HG03196 (cell line): ENCODE results near the gene MATCAP1.

Experiments
- ATAC-seq: cut with Tn5 transposase; IDR thresholded peaks from one replicate; pipeline ENCODE4 v1.9.1; 2021; ENCODE audit not compliant: unreplicated experiment

MATCAP1 gene

DNA sequence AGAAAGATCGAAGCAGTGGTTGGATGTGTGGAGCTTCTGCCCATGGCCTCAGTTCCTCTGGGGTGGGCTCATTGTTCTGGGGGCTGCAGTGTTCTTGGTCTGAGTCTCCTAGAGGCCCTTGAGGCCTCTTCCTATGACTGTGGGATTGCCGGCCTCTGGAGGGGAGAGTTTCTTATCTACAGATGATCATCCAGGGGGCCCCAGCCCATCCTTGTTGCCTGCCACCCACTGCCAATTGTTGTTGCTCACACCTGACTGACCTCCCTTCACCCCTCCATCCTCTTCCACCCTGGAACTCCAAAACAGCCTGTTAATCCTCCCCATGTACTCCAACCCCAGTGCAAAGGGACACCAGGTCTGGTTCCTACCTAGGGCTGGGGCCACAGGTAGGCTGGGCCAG, 38.8 kb downstream of the MATCAP1 start:
- no peak for ATAC-seq

DNA sequence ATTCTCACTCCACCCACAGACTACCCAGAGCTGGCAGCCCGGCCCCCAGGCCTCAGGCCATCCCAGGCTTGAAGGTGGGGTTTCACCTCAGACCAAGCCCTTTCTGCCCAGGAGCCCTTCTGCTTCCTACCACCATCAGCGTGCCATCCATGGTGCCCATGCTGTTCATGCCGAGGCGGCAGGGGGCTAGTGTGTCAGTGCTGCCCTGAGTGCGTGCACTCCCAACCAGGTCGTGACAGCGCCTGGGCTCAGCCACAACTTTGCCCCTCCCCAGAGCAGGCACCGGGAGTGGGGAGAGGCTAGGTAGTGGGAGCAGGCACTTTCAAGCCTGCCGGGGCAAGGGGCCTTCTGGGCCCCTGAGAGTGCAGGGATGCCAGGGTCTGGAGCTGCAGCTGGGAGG, 41.4 kb downstream of the MATCAP1 start:
- ATAC-seq, result no peak

DNA sequence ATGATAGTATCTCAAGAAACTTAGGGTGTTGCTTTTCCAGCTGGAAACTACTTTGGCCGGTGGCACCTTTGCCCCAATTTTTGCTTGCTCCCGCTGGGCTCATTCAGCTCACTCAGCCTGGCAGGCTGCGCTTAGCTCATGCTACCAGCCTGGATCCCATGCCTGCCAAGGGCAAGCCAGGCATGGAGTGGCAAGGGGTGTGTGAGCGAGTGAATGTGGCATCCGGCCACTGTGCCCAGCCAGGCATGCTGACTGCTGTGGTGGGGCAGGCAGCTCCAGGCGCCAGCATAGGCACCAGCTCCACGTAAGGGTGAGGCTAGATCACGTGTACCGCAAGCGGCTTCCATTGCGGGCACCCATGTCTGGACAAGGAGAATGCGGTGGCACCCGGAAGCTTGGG, 42.4 kb downstream of the MATCAP1 start:
- ATAC-seq, result no peak

DNA sequence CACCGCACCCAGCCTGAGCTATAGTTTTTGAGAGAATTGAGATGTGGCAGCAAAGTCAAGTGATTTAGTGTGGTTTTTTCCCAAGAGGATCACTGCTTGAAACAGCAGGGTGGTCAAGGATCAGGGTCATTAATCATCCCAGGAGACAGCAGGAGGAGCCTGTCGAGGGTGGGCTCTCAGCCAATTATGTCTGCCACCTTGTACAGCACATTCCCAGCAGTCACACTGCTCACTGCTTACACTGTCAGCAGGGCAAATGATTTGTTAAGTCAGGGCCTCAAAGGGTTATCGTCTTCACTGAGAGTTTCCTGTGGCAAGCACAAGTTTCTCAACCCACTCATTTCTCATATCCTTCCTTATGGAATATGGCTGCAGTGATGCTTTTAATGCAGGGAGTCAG, 46.2 kb downstream of the MATCAP1 start:
- ATAC-seq, result no peak

DNA sequence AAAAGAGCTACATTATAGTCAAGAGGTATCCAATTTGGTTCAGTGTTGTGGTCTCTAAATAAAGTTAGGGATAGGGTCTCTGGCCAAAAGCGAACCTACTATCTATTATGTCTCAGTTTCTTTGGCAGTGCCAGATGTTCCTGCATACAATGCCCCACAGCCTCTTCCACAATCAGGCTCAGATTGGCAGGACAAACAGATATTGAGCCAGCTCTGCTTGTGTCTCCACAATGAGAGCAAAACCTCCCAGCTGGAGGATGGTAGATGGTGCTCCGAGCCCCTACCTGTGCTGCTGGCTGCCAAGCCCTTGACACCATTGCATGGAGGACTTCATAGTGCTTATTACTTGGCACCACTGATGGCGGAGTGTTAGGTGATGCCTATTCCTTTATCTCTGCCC, 54.3 kb downstream of the MATCAP1 start:
- ATAC-seq, result no peak

DNA sequence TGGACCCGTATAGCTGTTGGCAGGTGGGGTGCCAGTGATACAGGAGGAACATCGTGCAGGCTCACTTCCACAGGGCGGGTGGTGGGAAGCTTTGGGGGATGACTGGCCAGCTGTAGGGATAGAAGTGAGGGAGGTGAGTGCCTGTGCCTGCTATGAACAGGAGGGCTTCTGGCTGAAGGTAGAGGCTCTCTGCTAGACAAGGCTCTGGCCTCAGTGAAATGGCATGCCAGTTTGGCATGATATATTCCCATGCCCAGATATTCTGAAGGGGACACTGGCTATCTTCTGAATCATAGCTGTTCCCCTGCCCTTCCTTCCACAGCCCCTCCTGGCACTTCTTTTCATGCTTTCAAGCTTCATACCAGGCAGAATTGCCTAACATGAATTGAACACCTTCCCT, 54.9 kb downstream of the MATCAP1 start:
- ATAC-seq, result no peak

DNA sequence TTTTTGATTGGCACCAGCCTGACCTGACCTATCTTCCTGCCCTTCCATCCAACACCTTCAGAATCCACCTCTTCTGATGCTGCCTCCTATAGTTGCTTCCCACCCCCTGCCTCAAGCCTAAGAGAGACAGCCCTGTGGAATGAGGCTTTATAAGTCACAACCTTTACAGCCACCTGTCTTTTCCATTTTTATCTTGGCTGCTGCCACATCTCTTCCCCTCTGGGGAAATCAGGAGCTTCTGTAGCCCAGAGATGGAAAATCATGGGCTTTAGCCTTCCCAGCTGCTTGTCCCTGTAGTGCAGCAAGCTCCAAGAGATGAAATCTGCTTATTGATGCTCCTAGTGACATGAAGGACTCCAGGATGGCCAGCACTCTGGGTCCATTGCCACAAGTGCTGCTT, 55.3 kb downstream of the MATCAP1 start:
- ATAC-seq, result no peak
